Loucy (cell line): ENCODE measurements around the gene CHMP4A.

ENCODE experiments used
- H2AFZ ChIP-seq: fragments of 200-600 bp; sonication (generic); 2 replicates; pipeline ENCODE4 v1.6.0; 2016; ENCODE audit warnings: antibody characterized with exemption, mild to moderate bottlenecking, low read length, moderate library complexity
- H3F3A ChIP-seq: fragments of 200-600 bp; 2 replicates; pipeline ENCODE4 v1.6.0; 2016; ENCODE audit warnings: antibody characterized with exemption, low read depth, mild to moderate bottlenecking
- H3K27me3 ChIP-seq: fragments of 200-600 bp; sonication (generic); 2 replicates; pipeline ENCODE4 v1.6.1; 2014; ENCODE audit warnings: low read length, mild to moderate bottlenecking; ENCODE audit not compliant: insufficient read depth, poor library complexity, severe bottlenecking
- H3K36me3 ChIP-seq: fragments of 200-600 bp; sonication (generic); 2 replicates; pipeline ENCODE4 v1.6.1; 2016; ENCODE audit warnings: low read length; ENCODE audit not compliant: insufficient read depth
- H3K4me1 ChIP-seq: fragments of 200-600 bp; sonication (generic); 2 replicates; pipeline ENCODE4 v1.5.1; 2014; ENCODE audit warnings: low read length, mild to moderate bottlenecking; ENCODE audit not compliant: insufficient read depth, poor library complexity, severe bottlenecking
- H3K4me2 ChIP-seq: fragments of 200-600 bp; sonication (generic); 2 replicates; pipeline ENCODE4 v1.6.0; 2014; ENCODE audit warnings: antibody characterized with exemption, low read length, low read depth, mild to moderate bottlenecking; ENCODE audit not compliant: poor library complexity, severe bottlenecking
- H3K4me3 ChIP-seq: fragments of 200-600 bp; sonication (generic); 2 replicates; pipeline ENCODE4 v1.5.1; 2014; ENCODE audit warnings: low read length, mild to moderate bottlenecking, mixed read lengths; ENCODE audit not compliant: poor library complexity, severe bottlenecking
- H3K79me2 ChIP-seq: fragments of 200-600 bp; sonication (generic); 2 replicates; pipeline ENCODE4 v1.6.1; 2014; ENCODE audit warnings: low read length; ENCODE audit not compliant: insufficient read depth
- H3K9ac ChIP-seq: fragments of 200-600 bp; sonication (generic); 2 replicates; pipeline ENCODE4 v1.6.0; 2014; ENCODE audit warnings: mild to moderate bottlenecking, low read depth, low read length, moderate library complexity; ENCODE audit not compliant: poor library complexity, severe bottlenecking
- H3K9me2 ChIP-seq: fragments of 200-600 bp; sonication (generic); replicated peaks from 2 replicates; pipeline ENCODE4 v1.6.1; 2016; ENCODE audit warnings: low read depth, low read length, mixed read lengths
- H3K9me3 ChIP-seq: fragments of 200-600 bp; sonication (generic); 2 replicates; pipeline ENCODE4 v1.6.1; 2014; ENCODE audit warnings: mild to moderate bottlenecking, antibody characterized with exemption, low read length, low read depth; ENCODE audit not compliant: insufficient read depth
- H4K20me1 ChIP-seq: fragments of 200-600 bp; sonication (generic); 2 replicates; pipeline ENCODE4 v1.6.0; 2014; ENCODE audit warnings: antibody characterized with exemption, low read length, mild to moderate bottlenecking; ENCODE audit not compliant: insufficient read depth, poor library complexity, severe bottlenecking
- CTCF ChIP-seq: fragments of 200-600 bp; sonication (generic); conservative IDR thresholded peaks from 2 replicates; pipeline ENCODE4 v1.5.1; 2014; ENCODE audit warnings: mild to moderate bottlenecking, antibody characterized with exemption, low read length
- EZH2phosphoT487 ChIP-seq: fragments of 200-600 bp; IDR thresholded peaks from 2 replicates; pipeline ENCODE4 v1.6.1; 2018; ENCODE audit warnings: antibody characterized with exemption, mild to moderate bottlenecking, moderate library complexity, borderline replicate concordance

The CHMP4A gene

DNA sequence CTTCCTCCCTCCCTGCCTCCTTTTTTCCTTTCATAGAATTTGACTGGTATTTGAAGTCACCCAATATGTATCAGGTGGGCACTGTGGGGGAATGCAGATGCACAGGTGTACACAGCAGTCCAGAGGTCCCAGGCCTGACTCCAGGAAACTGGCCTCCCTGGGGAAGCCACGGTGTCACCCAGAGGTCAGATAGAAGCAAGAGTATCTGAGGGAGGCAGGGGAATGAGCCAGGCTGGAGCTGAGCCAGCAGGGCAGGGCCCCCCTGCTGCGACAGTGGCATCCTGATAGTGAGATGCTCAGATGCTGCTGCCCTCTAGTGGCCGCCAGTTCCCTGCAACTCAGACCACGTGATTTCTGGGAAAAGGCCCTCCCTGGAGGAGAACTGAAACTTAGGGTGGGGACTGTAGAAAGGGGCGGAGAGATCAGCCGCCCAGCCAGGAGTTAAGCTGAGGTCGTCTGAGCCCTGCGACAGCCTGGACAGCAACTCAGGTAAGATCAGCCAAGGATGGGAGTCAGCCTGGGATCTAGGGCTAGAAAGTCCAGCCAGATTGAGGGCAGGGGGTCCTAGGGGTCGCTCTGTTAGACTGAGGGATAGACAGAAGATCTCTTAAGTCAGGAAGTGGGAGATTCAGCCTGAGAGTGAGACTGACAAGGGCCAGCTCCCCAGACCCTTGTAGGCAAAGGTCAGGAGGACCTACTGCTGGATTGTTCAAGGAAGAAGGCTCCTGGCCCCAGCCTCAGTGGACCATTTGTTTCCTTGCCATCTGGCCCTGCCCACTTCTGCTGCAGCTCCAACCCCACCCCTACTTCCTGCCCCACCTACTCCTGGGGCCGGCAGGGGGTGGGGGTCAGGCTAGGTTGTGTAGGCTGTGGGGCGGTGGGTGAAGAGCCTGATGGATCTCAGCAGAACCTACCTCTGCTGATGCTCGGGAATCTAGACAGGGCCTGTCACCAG, 52.2 kb downstream of the CHMP4A start, which contains the start of gene IRF9:
TSS of gene IRF9 (plus strand) at position 416 of the 955 bp plus-strand sequence. CDS start 880 bp downstream, outside the sequence.
- peak within 1 kb of the TSS; percentile 73 for H3K9ac ChIP-seq
- no peaks in the 10 kb centered on the region for H3K9me3 ChIP-seq
- peak within 1 kb of the TSS; percentile 82 for H3K4me3 ChIP-seq
- H3K36me3 ChIP-seq, result peaks cover 28% of the 10 kb centered on the region; the same call in 1 of the 2 replicates
- H3F3A ChIP-seq, result no peaks in the 10 kb centered on the region; the same call in 1 of the 2 replicates
- H2AFZ ChIP-seq, result peak within 1 kb of the TSS; percentile 44; the same call in 1 of the 2 replicates
- peaks cover 9% of the 10 kb centered on the region; the same call in 1 of the 2 replicates for H3K79me2 ChIP-seq
- H3K4me2 ChIP-seq, result peak within 1 kb of the TSS; percentile 84
- peaks cover 13% of the 10 kb centered on the region for H3K4me1 ChIP-seq
- TF ChIP-seq EZH2phosphoT487 (no peak), CTCF (peak; percentile 95)
- no peaks in the 10 kb centered on the region for H3K27me3 ChIP-seq
- no peaks in the 10 kb centered on the region for H4K20me1 ChIP-seq
- no peaks in the 10 kb centered on the region for H3K9me2 ChIP-seq

GRCh38 chr14:24160499-24160849, 52.8 kb downstream of the CHMP4A start:
- Histone ChIP-seq H3K79me2 (peaks cover 9% of the 10 kb centered on the region; the same call in 1 of the 2 replicates), H3K27me3 (no peaks in the 10 kb centered on the region), H3K9me2 (no peaks in the 10 kb centered on the region), H3K36me3 (peaks cover 33% of the 10 kb centered on the region; the same call in 1 of the 2 replicates), H3K4me1 (peaks cover 13% of the 10 kb centered on the region), H3K9me3 (no peaks in the 10 kb centered on the region), H3K4me3 (no peak overlapping the region), H3K4me2 (no peak overlapping the region), H3F3A (no peaks in the 10 kb centered on the region; the same call in 1 of the 2 replicates), H3K9ac (no peak overlapping the region), H4K20me1 (no peaks in the 10 kb centered on the region), H2AFZ (no peak overlapping the region)
- TF ChIP-seq EZH2phosphoT487 (no peak), CTCF (no peak)

DNA sequence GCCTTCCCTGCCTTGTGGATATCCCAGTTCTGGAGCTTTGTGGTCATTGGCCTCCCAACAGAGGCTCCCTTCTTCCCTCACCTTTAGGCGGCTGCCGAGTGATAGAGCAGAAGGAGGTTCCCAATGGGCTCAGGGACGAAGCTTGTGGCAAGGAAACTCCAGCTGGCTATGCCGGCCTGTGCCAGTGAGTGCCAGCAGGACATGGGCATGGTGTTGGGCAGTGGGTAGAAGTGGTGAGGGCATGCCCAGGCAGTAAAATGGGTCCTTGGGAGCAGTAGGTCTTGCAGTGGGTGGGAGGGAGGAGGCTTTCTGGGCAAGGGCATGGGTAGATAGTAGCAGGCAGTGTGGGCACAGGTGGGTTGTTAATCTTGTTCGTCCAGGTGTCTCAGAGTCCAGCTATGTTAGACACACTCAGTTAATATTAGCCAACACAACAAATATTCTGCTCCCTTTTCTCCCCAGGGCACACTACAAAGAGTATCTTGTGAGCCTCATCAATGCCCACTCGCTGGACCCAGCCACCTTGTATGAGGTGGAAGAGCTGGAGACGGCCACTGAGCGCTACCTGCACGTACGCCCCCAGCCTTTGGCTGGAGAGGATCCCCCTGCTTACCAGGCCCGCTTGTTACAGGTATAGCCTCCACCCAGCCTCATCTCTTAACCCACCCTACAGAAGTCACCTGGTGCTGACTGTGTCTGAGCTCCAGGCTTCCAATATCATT, 53.4 kb downstream of the CHMP4A start:
- H3F3A ChIP-seq, result no peaks in the 10 kb centered on the region; the same call in 1 of the 2 replicates
- no peaks in the 10 kb centered on the region for H3K27me3 ChIP-seq
- no peak overlapping the region for H3K4me3 ChIP-seq
- no peak for TF ChIP-seq CTCF
- H2AFZ ChIP-seq, result no peak overlapping the region
- no peak overlapping the region for H3K4me2 ChIP-seq
- peaks cover 33% of the 10 kb centered on the region; the same call in 1 of the 2 replicates for H3K36me3 ChIP-seq
- H3K79me2 ChIP-seq, result peaks cover 9% of the 10 kb centered on the region; the same call in 1 of the 2 replicates
- no peaks in the 10 kb centered on the region for H4K20me1 ChIP-seq
- no peak overlapping the region for H3K9ac ChIP-seq
- H3K9me3 ChIP-seq, result no peaks in the 10 kb centered on the region
- peaks cover 13% of the 10 kb centered on the region for H3K4me1 ChIP-seq
- no peaks in the 10 kb centered on the region for H3K9me2 ChIP-seq
